HUES48 (cell line): Measurements from ENCODE around the gene PIWIL4.

ENCODE experiments used
- H3K27ac ChIP-seq: one replicate; pipeline ENCODE4 v1.7.0; 2013; ENCODE audit warnings: low read depth, low read length, inconsistent platforms
- H3K27me3 ChIP-seq: 2 replicates; pipeline ENCODE4 v1.6.1; 2013; ENCODE audit warnings: mild to moderate bottlenecking, low read length; ENCODE audit not compliant: control insufficient read depth, insufficient read depth
- H3K36me3 ChIP-seq: 2 replicates; pipeline ENCODE4 v1.6.1; 2013; ENCODE audit warnings: low read length; ENCODE audit not compliant: control insufficient read depth, insufficient read depth
- H3K4me1 ChIP-seq: 2 replicates; pipeline ENCODE4 v1.6.1; 2013; ENCODE audit warnings: mild to moderate bottlenecking, low read length; ENCODE audit not compliant: control insufficient read depth, insufficient read depth
- H3K4me3 ChIP-seq: 2 replicates; pipeline ENCODE4 v1.5.1; 2013; ENCODE audit warnings: mild to moderate bottlenecking, low read depth, low read length
- H3K9ac ChIP-seq: 2 replicates; pipeline ENCODE4 v1.6.1; 2013; ENCODE audit warnings: mild to moderate bottlenecking, low read depth, low read length, moderate library complexity
- H3K9me3 ChIP-seq: 2 replicates; pipeline ENCODE4 v1.6.1; 2013; ENCODE audit warnings: low read length; ENCODE audit not compliant: control insufficient read depth, insufficient read depth

Gene PIWIL4

DNA sequence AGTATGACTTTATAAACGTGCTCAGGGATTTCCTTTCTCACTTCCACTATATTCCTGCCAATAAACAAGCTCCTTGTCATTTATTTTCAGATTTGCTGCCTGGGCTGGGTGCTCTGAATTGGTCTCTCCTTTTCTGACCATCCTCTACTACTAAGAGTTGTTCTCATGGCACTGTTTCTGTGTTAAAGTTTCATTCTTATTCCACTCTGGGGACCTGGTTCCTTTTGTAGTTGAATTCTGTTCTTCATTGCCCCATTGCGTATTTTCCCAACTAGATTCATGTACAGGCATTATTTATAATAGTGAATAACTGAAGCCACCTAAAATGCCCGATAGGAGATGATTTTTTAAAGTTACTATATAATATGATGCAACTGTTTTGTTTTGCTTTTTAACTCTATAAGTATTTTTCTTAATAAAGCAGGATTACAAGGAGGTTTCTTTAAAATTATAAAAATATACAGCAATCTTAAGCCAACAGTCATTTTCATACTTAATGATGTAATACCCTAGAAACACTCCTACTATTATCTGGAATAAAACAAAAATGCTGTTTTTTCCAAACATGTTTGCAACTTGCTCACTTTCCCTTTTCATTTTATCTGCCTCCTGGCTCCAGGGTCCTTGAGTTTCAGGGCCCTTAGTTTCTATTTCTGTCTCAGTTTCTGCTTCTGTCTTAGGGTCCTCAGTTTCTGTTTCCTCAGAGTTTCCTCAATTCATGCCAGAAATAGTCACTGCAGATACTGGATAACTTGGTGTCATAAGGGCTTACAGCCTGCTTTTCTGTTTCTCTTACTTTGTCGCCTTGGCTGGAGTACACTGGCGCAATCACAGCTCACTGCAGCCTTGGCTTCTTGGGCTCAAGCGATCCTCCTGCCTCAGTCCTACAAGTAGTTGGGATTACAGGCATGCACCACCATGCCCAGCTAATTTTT lies 33.2 kb upstream of the PIWIL4 start:
- Histone ChIP-seq H3K27me3 (no peaks in the 10 kb centered on the region), H3K27ac (no peak overlapping the region), H3K9ac (no peak overlapping the region), H3K9me3 (no peaks in the 10 kb centered on the region), H3K4me1 (no peaks in the 10 kb centered on the region), H3K36me3 (no peaks in the 10 kb centered on the region), H3K4me3 (no peak overlapping the region)

DNA sequence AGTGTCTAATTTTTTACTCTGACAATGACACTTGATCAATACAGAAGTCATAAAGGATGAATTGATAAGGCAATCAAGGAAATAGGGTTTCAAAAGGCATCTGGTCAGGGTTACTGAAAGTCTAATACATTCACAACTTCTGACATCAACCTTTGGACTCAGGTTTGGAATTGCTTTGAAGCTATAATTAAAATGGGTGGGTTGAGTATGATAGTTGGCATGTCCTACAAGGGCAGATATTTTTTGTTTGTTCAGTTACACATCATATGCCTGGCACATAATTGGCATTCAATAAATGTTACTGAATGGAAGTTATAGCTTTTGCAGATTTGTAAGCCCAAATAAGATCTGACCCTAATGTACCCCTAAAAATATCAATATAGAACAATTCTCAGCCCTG lies 30.8 kb upstream of the PIWIL4 start:
- Histone ChIP-seq H3K4me1 (no peaks in the 10 kb centered on the region), H3K27me3 (no peaks in the 10 kb centered on the region), H3K36me3 (no peaks in the 10 kb centered on the region), H3K4me3 (no peak overlapping the region), H3K9me3 (no peaks in the 10 kb centered on the region), H3K9ac (no peak overlapping the region), H3K27ac (no peak overlapping the region)

DNA sequence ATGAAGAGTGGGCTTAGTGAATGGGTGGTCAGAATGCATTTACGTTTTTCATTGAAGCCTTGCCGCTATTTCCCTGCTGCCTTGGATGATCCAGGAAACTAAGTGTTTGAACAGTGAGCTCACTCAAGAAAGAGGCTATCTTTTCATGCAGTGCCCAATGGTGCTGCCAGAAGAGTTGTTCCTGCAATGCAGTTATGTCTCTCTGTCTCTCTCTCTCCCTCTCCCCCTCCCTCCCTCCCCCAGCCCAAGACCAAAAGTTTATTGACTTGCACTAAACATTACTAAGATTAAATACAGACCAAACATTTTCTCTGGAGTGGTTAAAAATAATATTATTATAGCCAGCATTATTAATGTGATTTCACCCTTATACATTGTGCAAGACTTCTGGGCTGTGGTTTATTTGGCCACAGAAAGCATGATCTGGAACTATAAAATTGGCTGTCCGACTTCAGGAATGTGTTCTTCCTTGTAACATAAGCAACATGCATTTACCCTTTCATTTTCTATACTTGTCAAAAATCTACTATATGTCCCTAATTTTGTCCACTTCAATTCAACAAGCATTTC lies 30.1 kb upstream of the PIWIL4 start:
- H3K9ac ChIP-seq, result no peak overlapping the region

DNA sequence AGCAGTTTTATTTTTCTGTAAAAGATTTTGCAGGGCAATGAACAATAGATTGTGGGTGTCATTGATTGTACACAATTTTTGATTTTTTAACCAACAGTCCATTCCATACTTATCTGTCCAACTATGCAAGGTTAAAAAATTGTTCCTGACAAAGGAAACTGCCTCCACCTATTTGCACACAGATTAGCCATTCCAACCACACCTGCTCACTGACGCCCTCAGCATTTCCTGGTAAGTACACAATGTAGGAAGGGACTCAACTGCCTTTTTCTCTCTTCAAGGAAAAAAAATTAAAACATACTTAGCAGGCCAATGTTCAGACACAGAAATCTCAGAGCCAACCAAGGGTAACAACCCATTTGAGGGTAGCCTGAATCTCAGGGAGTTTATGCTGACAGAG lies 27.7 kb upstream of the PIWIL4 start:
- Histone ChIP-seq H3K9ac (no peak overlapping the region), H3K27ac (no peak overlapping the region), H3K36me3 (no peaks in the 10 kb centered on the region), H3K27me3 (peaks cover 11% of the 10 kb centered on the region), H3K4me3 (no peak overlapping the region), H3K9me3 (no peaks in the 10 kb centered on the region), H3K4me1 (peaks cover 8% of the 10 kb centered on the region; the same call in 1 of the 2 replicates)

More for the DNA sequence above, 30.1 kb upstream of the PIWIL4 start:
- Histone ChIP-seq H3K4me1 (no peaks in the 10 kb centered on the region), H3K4me3 (no peak overlapping the region), H3K36me3 (no peaks in the 10 kb centered on the region), H3K27me3 (no peaks in the 10 kb centered on the region), H3K9me3 (no peaks in the 10 kb centered on the region), H3K27ac (no peak overlapping the region)

DNA sequence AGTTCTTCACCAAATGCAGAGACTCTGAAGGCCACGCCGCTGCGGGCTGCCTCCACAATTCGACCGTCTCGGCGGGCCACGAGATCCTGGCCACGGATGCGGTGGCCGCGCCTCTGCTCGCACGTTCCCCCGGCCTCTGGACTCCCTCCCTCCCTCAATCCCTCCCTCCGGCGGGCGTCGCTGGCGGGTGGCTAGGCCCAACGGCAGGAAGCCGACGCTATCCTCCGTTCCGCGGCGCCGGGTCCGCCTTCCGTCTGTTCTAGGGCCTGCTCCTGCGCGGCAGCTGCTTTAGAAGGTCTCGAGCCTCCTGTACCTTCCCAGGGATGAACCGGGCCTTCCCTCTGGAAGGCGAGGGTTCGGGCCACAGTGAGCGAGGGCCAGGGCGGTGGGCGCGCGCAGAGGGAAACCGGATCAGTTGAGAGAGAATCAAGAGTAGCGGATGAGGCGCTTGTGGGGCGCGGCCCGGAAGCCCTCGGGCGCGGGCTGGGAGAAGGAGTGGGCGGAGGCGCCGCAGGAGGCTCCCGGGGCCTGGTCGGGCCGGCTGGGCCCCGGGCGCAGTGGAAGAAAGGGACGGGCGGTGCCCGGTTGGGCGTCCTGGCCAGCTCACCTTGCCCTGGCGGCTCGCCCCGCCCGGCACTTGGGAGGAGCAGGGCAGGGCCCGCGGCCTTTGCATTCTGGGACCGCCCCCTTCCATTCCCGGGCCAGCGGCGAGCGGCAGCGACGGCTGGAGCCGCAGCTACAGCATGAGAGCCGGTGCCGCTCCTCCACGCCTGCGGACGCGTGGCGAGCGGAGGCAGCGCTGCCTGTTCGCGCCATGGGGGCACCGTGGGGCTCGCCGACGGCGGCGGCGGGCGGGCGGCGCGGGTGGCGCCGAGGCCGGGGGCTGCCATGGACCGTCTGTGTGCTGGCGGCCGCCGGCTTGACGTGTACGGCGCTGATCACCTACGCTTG lies 23.2 kb upstream of the PIWIL4 start, which contains the start of gene FUT4:
Gene FUT4, plus strand, starts transcription at position 227 of the 951 bp plus-strand sequence. Its CDS starts 213 bp downstream, at position 440.
- no peaks in the 10 kb centered on the region for H3K36me3 ChIP-seq
- no peaks in the 10 kb centered on the region for H3K9me3 ChIP-seq
- H3K9ac ChIP-seq, result peak within 1 kb of the TSS; percentile 80
- peak within 1 kb of the TSS; percentile 91 for H3K27ac ChIP-seq
- peaks cover 19% of the 10 kb centered on the region for H3K4me1 ChIP-seq
- H3K27me3 ChIP-seq, result peaks cover 41% of the 10 kb centered on the region
- H3K4me3 ChIP-seq, result peak within 1 kb of the TSS; percentile 75

DNA sequence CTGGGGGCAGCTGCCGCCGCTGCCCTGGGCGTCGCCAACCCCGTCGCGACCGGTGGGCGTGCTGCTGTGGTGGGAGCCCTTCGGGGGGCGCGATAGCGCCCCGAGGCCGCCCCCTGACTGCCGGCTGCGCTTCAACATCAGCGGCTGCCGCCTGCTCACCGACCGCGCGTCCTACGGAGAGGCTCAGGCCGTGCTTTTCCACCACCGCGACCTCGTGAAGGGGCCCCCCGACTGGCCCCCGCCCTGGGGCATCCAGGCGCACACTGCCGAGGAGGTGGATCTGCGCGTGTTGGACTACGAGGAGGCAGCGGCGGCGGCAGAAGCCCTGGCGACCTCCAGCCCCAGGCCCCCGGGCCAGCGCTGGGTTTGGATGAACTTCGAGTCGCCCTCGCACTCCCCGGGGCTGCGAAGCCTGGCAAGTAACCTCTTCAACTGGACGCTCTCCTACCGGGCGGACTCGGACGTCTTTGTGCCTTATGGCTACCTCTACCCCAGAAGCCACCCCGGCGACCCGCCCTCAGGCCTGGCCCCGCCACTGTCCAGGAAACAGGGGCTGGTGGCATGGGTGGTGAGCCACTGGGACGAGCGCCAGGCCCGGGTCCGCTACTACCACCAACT lies 22.4 kb upstream of the PIWIL4 start:
- Histone ChIP-seq H3K9ac (0 out of 2 replicates have a peak overlapping the region, but pooled peaks have one; percentile 10), H3K4me3 (peak overlapping the region; percentile 75), H3K27me3 (peaks cover 41% of the 10 kb centered on the region), H3K36me3 (no peaks in the 10 kb centered on the region), H3K4me1 (peaks cover 19% of the 10 kb centered on the region), H3K9me3 (no peaks in the 10 kb centered on the region), H3K27ac (no peak overlapping the region)

DNA sequence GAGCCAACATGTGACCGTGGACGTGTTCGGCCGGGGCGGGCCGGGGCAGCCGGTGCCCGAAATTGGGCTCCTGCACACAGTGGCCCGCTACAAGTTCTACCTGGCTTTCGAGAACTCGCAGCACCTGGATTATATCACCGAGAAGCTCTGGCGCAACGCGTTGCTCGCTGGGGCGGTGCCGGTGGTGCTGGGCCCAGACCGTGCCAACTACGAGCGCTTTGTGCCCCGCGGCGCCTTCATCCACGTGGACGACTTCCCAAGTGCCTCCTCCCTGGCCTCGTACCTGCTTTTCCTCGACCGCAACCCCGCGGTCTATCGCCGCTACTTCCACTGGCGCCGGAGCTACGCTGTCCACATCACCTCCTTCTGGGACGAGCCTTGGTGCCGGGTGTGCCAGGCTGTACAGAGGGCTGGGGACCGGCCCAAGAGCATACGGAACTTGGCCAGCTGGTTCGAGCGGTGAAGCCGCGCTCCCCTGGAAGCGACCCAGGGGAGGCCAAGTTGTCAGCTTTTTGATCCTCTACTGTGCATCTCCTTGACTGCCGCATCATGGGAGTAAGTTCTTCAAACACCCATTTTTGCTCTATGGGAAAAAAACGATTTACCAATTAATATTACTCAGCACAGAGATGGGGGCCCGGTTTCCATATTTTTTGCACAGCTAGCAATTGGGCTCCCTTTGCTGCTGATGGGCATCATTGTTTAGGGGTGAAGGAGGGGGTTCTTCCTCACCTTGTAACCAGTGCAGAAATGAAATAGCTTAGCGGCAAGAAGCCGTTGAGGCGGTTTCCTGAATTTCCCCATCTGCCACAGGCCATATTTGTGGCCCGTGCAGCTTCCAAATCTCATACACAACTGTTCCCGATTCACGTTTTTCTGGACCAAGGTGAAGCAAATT lies 21.7 kb upstream of the PIWIL4 start:
- peak overlapping the region; percentile 75 for H3K4me3 ChIP-seq
- H3K27me3 ChIP-seq, result peaks cover 41% of the 10 kb centered on the region
- H3K9me3 ChIP-seq, result no peaks in the 10 kb centered on the region
- H3K27ac ChIP-seq, result no peak overlapping the region
- 0 out of 2 replicates have a peak overlapping the region, but pooled peaks have one; percentile 10 for H3K9ac ChIP-seq
- peaks cover 19% of the 10 kb centered on the region for H3K4me1 ChIP-seq
- H3K36me3 ChIP-seq, result no peaks in the 10 kb centered on the region

DNA sequence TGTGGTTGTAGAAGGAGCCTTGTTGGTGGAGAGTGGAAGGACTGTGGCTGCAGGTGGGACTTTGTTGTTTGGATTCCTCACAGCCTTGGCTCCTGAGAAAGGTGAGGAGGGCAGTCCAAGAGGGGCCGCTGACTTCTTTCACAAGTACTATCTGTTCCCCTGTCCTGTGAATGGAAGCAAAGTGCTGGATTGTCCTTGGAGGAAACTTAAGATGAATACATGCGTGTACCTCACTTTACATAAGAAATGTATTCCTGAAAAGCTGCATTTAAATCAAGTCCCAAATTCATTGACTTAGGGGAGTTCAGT lies 21.1 kb upstream of the PIWIL4 start:
- Histone ChIP-seq H3K27ac (no peak overlapping the region), H3K4me3 (peak overlapping the region; percentile 75), H3K4me1 (peaks cover 19% of the 10 kb centered on the region)

DNA sequence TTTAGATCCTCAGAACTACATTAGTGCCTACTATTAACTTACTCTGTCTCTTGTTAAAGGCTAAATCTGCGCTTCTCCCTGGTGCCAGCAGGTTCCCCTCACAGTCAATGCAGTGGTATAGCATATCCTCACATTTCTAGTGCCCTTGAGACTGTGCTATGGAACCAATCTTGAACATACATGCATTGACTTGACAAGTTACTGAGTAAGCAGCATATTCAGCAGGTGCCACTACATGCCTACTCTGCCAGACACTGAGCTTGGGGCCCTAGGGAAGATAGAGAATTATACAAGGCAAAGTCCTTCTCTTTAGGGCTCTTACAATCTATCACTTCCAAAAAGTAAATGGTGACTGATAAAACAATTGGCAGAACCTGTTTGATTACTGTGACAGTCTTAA lies 20.3 kb upstream of the PIWIL4 start:
- H3K27ac ChIP-seq, result no peak overlapping the region
- peaks cover 41% of the 10 kb centered on the region for H3K27me3 ChIP-seq
- no peaks in the 10 kb centered on the region for H3K36me3 ChIP-seq
- H3K9me3 ChIP-seq, result no peaks in the 10 kb centered on the region
- no peak overlapping the region for H3K9ac ChIP-seq
- H3K4me3 ChIP-seq, result peak overlapping the region; percentile 75; the same call in 1 of the 2 replicates
- peaks cover 19% of the 10 kb centered on the region for H3K4me1 ChIP-seq

More for the DNA sequence above, 21.1 kb upstream of the PIWIL4 start:
- H3K9me3 ChIP-seq, result no peaks in the 10 kb centered on the region
- no peak overlapping the region for H3K9ac ChIP-seq
- peaks cover 41% of the 10 kb centered on the region for H3K27me3 ChIP-seq
- no peaks in the 10 kb centered on the region for H3K36me3 ChIP-seq
